GM12873 (cell line): ENCODE measurements around the gene TTC28.

Experiments
- TF ChIP-seq, protein P1 (sequence below): IDR thresholded peaks from 2 replicates; pipeline ENCODE4 v1.5.1; 2012; ENCODE audit warnings: low read depth, mild to moderate bottlenecking, moderate library complexity, low read length, control low read depth; ENCODE audit not compliant: insufficient read depth; ENCODE audit errors: missing control alignments

The TTC28 gene

DNA sequence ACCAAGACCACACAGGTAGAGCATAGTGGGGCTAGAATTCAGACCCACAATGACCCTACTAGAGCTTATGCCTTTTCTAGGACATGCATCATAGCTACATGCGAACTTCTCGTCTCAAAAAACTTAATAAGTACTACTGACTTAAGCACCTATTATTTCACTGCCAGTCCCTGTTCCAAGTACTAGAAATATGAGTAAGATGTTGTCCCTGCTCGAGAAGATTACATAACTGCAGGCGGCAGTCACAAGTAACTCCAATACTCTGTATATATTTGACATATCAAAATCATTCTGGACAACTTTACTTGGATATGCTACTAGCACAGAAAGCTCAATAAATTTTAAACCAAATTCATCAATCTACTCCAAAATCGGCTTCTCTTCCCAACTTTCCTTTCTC is 235.0 kb downstream of the TTC28 start:
- TF ChIP-seq, protein P1, sequence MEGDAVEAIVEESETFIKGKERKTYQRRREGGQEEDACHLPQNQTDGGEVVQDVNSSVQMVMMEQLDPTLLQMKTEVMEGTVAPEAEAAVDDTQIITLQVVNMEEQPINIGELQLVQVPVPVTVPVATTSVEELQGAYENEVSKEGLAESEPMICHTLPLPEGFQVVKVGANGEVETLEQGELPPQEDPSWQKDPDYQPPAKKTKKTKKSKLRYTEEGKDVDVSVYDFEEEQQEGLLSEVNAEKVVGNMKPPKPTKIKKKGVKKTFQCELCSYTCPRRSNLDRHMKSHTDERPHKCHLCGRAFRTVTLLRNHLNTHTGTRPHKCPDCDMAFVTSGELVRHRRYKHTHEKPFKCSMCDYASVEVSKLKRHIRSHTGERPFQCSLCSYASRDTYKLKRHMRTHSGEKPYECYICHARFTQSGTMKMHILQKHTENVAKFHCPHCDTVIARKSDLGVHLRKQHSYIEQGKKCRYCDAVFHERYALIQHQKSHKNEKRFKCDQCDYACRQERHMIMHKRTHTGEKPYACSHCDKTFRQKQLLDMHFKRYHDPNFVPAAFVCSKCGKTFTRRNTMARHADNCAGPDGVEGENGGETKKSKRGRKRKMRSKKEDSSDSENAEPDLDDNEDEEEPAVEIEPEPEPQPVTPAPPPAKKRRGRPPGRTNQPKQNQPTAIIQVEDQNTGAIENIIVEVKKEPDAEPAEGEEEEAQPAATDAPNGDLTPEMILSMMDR: no peak

DNA sequence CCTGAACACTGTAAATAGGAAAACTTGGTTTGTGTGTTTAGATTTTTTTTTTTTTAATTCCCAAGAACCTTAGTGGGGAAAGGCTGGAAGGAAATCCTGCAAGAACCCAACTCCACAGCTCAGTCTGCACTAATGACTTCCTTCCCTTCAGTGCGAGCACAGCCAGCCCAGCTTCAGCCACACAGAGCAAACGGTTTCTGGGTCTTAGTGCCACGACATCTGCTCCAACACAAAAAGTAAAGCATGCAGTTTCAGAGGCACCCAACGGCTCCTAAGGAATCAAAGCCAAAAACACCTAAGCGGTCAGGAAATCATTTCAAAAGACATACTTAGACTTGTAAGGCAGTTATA is 236.1 kb downstream of the TTC28 start:
- TF ChIP-seq, protein P1: no peak

DNA sequence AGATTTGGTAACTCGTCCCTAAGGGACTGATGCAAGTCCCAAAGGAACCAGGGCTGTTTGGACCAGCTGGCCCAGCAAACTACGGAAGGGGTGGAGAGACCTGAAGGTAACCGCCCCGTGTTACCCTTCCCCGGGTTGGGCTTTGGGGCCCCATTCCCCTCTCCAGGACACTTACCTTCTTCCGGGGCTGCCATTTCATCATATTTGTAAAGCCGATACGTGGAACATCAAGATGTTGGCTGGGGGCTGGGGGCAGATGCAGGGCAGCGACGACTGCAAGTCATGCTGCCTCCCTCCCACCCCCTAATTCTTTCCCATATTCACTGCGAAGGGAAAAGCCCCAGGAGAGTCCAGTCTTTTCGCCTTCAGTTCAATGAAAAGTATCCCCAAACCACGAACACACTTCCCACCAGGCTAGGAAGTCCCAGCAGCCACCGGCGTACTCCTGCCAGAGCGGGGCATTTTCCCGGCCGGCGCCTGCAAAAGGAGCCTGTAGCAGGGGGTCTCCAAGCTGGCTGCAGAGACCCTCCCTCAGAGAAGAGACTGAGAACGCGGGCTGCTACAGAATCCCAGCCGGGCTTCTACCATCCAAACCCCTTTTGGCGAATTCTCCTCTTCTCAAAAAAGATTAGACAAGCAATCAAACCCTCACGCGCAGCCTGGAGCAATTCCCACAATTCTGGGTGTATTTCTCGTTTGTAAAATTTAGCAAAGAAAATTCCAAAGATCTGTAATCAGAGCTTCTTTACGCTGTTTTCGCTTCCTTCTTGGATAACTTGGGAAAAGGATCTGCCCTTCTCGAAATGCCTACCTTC is 236.7 kb downstream of the TTC28 start:
- TF ChIP-seq, protein P1: no peak

DNA sequence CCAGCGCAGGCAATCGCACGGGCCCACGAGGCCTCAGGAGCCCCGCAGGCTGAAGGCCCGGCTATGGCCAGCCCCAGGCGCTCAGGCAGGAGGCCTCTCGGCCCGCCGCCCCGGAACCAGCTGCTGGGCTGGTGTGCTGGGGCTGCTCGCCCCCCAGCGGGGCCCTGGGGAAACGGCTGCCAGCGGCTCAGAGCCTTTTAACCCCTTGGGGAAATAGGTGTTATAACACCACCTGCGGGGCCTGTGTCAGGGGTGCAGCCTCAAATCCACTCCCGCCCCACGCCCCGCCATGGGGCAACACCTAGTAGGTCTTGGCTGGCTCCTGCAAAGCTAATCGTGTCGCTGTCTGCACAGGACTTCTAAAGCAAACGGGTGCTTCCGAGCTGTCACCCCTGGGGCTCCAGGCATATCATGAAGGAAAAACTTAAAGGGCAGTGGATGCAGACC is 237.4 kb downstream of the TTC28 start:
- TF ChIP-seq, protein P1: peak; percentile 71

DNA sequence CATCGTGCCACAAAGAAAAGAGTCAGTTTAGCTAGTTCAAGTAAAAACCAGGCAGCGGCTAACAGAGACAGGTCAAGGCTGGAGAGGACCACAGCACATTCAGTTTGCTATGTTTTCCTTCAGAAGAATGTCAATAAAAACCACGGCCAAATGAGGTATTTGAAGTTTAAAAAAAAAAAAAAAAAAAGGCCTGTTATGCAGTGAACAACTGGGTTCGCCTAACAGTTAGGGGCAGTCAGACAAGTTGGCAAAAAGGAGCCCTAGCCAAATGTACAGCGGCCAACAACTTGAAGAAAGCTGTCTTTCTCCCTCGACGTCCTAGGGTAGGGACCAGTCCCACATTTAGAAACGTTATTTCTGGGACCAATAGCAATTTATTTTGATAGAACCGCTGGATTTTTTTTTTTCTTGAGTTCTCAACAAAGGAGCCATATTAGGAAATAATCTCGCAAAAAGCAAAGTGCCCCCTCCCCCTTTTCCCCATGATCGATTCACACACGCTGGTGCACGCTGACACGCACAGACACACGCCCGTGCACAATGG is 237.8 kb downstream of the TTC28 start:
- TF ChIP-seq, protein P1: no peak

DNA sequence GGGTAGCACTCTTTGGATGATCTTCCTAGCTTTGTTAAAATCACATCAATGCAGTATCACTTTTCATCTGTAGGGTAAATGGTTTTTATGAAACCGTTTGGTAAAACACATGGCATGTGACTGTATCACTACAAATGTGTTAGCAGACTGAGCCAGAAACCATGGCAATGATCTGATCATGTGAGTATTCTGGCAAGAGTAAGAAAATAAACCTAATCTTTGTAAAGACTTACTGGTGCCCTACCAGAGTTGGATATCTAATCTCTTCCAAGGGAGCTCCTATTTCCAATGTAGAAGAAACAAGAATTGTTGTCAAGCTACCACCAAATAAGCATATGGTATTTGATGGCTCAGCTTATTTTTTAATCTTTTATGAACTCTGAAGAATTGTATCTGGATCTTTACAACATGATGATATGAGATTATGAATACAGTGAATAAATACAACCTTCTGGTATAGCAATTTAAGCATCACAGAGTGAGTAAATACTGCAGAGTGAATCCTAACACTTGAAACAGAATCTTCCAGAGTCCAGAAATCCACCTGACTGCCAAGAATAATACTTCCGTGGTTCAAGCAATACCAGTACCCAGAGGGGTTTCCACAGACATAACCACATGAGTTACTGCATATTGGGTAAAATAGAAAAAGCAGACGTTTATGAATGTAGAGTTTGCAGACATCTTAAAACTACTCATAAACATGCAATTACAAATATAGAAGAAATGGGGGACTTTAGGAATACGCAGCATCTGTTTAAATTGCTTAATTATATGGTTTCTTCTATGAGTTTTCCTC is 238.8 kb downstream of the TTC28 start:
- TF ChIP-seq, protein P1: no peak

DNA sequence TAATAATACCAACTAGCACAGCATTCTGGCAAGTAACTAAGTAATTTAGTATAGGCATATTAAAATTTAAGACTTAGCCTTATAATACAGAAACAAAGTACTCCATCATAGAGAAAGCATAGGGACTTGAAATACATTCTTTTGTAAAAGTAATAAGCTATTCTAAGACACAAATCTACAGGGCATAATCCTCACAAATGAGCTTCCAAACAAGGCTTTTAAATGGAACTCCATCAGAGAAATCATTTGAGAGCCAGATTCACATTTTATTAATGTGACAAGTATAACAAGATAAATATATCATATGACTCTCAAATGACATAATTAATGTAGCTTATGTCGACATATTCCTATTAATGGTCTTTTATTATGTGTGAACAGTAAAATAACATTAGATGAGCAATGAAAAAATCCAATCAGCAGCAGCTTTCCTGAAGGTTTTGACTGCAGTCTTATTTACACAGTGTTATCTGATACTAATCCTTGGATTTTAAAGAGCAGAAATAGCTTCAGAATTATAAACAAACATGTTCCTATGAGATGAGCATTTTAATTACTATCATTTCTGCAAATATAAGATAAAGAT is 241.4 kb downstream of the TTC28 start:
- TF ChIP-seq, protein P1: no peak
